Liver (tissue), 3 donors: Measurements from ENCODE around the gene PES1.

Experiments
- CTCF ChIP-seq: fragments of 150-350 bp; IDR thresholded peaks from 2 replicates; pipeline ENCODE4 v1.5.1; 2017; ENCODE audit warnings: improper control_type of control experiment, low read depth, low read length; ENCODE audit not compliant: missing input control
- EGR1 ChIP-seq, 2 donors: IDR thresholded peaks; 2 replicates each; pipeline ENCODE4 v1.6.1; 2016 to 2018; ENCODE audit warnings: antibody characterized with exemption in 2 of 2, low read depth in 2 of 2
- FOXA1 ChIP-seq: IDR thresholded peaks from 2 replicates; pipeline ENCODE4 v1.6.1; 2016; ENCODE audit warnings: antibody characterized with exemption
- HNF4G ChIP-seq: IDR thresholded peaks from 2 replicates; pipeline ENCODE4 v1.6.1; 2016; ENCODE audit warnings: antibody characterized with exemption
- JUND ChIP-seq, 2 donors: IDR thresholded peaks; 2 replicates each; pipeline ENCODE4 v1.6.1; 2016; ENCODE audit warnings: antibody characterized with exemption in 2 of 2
- MAX ChIP-seq: IDR thresholded peaks from 2 replicates; pipeline ENCODE4 v1.6.1; 2016; ENCODE audit warnings: antibody characterized with exemption
- RAD21 ChIP-seq, 2 donors: IDR thresholded peaks; 2 replicates each; pipeline ENCODE4 v1.6.1; 2016; ENCODE audit warnings: antibody characterized with exemption in 2 of 2, mild to moderate bottlenecking in 2 of 2
- REST ChIP-seq: IDR thresholded peaks from 2 replicates; pipeline ENCODE4 v1.6.1; 2016; ENCODE audit warnings: antibody characterized with exemption, mild to moderate bottlenecking
- SP1 ChIP-seq: IDR thresholded peaks from 2 replicates; pipeline ENCODE4 v1.6.1; 2018; ENCODE audit warnings: antibody characterized with exemption, mild to moderate bottlenecking
- TAF1 ChIP-seq: conservative IDR thresholded peaks from 2 replicates; pipeline ENCODE4 v1.6.1; 2016; ENCODE audit warnings: antibody characterized with exemption, mild to moderate bottlenecking
- YY1 ChIP-seq: IDR thresholded peaks from 2 replicates; pipeline ENCODE4 v1.6.1; 2016; ENCODE audit warnings: antibody characterized with exemption, mild to moderate bottlenecking
- ZBTB33 ChIP-seq: IDR thresholded peaks from 2 replicates; pipeline ENCODE4 v1.6.1; 2016; ENCODE audit warnings: antibody characterized with exemption
- TF ChIP-seq, protein P1 (sequence below): IDR thresholded peaks from 2 replicates; pipeline ENCODE4 v1.6.1; 2016; ENCODE audit warnings: antibody characterized with exemption
- donor health status: healthy.
- donor health status: healthy.

DNA sequence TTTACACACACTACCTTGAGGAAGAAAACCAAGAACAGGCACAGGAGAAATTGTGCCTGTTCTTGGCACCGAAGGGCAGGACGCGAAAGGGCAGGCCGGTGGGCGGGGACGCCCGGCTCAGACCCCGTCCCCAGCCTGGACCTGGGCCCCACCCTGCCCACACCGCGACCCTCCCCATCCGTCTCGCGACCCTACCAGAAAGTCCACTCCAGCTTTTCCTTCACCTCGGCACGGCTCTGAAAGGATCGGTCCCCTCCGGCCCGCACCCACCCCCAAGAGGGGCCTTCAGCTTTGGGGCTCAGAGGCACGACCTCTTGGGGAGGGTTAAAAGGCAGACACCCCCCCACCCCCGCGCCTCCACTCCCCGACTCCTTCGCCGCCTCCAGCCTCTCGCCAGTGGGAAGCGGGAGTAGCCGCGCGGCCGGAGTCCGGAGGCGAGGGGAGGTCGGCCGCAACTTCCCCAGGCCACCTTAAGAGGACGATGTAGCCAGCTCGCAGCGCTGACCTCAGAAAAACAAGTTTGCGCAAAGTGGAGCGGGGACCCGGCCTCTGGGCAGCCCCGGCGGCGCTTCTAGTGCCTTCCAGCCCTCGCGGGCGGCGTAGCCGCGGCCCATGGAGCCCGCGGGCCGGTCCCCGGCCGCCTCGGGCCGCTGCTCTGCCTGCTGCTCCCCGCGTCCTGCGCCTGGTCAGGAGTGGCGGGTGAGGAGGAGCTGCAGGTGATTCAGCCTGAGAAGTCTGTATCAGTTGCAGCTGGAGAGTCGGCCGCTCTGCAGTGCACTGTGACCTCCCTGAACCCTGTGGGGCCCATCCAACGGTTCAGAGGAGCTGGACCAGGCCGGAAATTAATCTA lies 49.5 kb downstream of the PES1 start:
- TF ChIP-seq CTCF: no peak
- no peak for TF ChIP-seq REST
- no peak for TF ChIP-seq TAF1
- no peak for TF ChIP-seq EGR1 (IDR thresholded peaks at IDR 0.05; ENCODE audit: low read depth in 2 of 2)
- TF ChIP-seq, protein P1, sequence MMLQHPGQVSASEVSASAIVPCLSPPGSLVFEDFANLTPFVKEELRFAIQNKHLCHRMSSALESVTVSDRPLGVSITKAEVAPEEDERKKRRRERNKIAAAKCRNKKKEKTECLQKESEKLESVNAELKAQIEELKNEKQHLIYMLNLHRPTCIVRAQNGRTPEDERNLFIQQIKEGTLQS: no peak
- no peak for TF ChIP-seq HNF4G
- no peak for TF ChIP-seq RAD21 (IDR thresholded peaks at IDR 0.05)
- no peak for TF ChIP-seq MAX
- TF ChIP-seq JUND (IDR thresholded peaks at IDR 0.05): no peak
- TF ChIP-seq ZBTB33: no peak
- TF ChIP-seq SP1: no peak
- no peak for TF ChIP-seq YY1
- TF ChIP-seq FOXA1: no peak
